CD14-positive monocyte (primary cell): ENCODE measurements around the gene HSD11B2. TPM values are rescaled to one million over a fixed set of nuclear protein-coding genes. Genes with fewer than 3 reads are reported as not detected.

Experiments used
- DNase-seq, 3 donors: peaks; one replicate each; pipeline ENCODE4 v3.0.0-alpha.2; 2011 to 2022
- H2AFZ ChIP-seq: 2 replicates; pipeline ENCODE4 v1.6.0; 2012; ENCODE audit warnings: mild to moderate bottlenecking, low read depth, low read length, inconsistent platforms; ENCODE audit not compliant: insufficient read depth, poor library complexity, severe bottlenecking
- H3K27ac ChIP-seq, 2 donors: 1 replicate in 1 of 2; 2 replicates in 1 of 2; pipeline ENCODE4 v1.5.1; 2012 to 2013; ENCODE audit warnings: low read length in 2 of 2, control low read depth in 1 of 2, inconsistent platforms in 1 of 2, low read depth in 1 of 2, mild to moderate bottlenecking in 1 of 2
- H3K27me3 ChIP-seq, 2 donors: one replicate each; pipeline versions ENCODE4 v1.6.0 to v1.6.1; 2011 to 2013; ENCODE audit warnings: low read length in 2 of 2; ENCODE audit not compliant: control insufficient read depth in 2 of 2, insufficient read depth in 2 of 2
- H3K36me3 ChIP-seq, 2 donors: replicated peaks in 1 of 2; 1 replicate in 1 of 2; 2 replicates in 1 of 2; pipeline versions ENCODE4 v1.5.1 to v1.6.1; 2012 to 2013; ENCODE audit warnings: low read length in 2 of 2, control low read depth in 1 of 2, inconsistent platforms in 1 of 2, mild to moderate bottlenecking in 1 of 2; ENCODE audit not compliant: insufficient read depth in 2 of 2, control insufficient read depth in 1 of 2
- H3K4me1 ChIP-seq, 2 donors: 1 replicate in 1 of 2; 2 replicates in 1 of 2; pipeline versions ENCODE4 v1.5.1 to v1.6.1; 2012 to 2013; ENCODE audit warnings: low read length in 2 of 2, control low read depth in 1 of 2, inconsistent platforms in 1 of 2, mild to moderate bottlenecking in 1 of 2, moderate library complexity in 1 of 2; ENCODE audit not compliant: insufficient read depth in 2 of 2, control insufficient read depth in 1 of 2
- H3K4me2 ChIP-seq: replicated peaks from 2 replicates; pipeline ENCODE3; 2012; ENCODE audit warnings: low read length, moderate library complexity, mild to moderate bottlenecking; ENCODE audit not compliant: poor library complexity, severe bottlenecking; ENCODE audit errors: extremely low read depth
- H3K4me3 ChIP-seq, 3 experiments: fragments of 200-600 bp in 1 of 3; sonication (generic) in 1 of 3; replicated peaks in 1 of 3; 1 replicate in 2 of 3; 2 replicates in 1 of 3; pipeline ENCODE4 v1.5.1; 2011 to 2013; ENCODE audit warnings: low read length in 3 of 3, mild to moderate bottlenecking in 3 of 3, control low read depth in 2 of 3, low read depth in 2 of 3, inconsistent platforms in 1 of 3, moderate library complexity in 1 of 3
- H3K79me2 ChIP-seq: 2 replicates; pipeline ENCODE4 v1.6.0; 2012; ENCODE audit warnings: mild to moderate bottlenecking, control low read depth, inconsistent platforms, low read length, moderate library complexity; ENCODE audit not compliant: insufficient read depth
- H3K9ac ChIP-seq: 2 replicates; pipeline ENCODE4 v1.6.0; 2017; ENCODE audit warnings: low read length, mild to moderate bottlenecking; ENCODE audit not compliant: insufficient read depth, poor library complexity, severe bottlenecking
- H3K9me3 ChIP-seq, 2 donors: replicated peaks in 1 of 2; 1 replicate in 1 of 2; 2 replicates in 1 of 2; pipeline versions ENCODE4 v1.5.1 to v1.6.1; 2012 to 2013; ENCODE audit warnings: low read length in 2 of 2, control low read depth in 1 of 2; ENCODE audit not compliant: control insufficient read depth in 1 of 2, insufficient read depth in 1 of 2
- H4K20me1 ChIP-seq: 2 replicates; pipeline ENCODE4 v1.6.0; 2012; ENCODE audit warnings: mild to moderate bottlenecking, low read length, control low read depth, moderate library complexity; ENCODE audit not compliant: insufficient read depth
- H3K27ac Mint-ChIP-seq, 7 donors: one replicate each; pipeline ENCODE4 v1.8.0; 2020; ENCODE audit warnings: mild to moderate bottlenecking in 7 of 7, mixed read lengths in 7 of 7, moderate library complexity in 6 of 7, inconsistent platforms in 2 of 7
- H3K27me3 Mint-ChIP-seq, 3 donors: one replicate each; pipeline ENCODE4 v1.8.0; 2021 to 2022; ENCODE audit warnings: low read depth in 3 of 3, mild to moderate bottlenecking in 3 of 3, mixed read lengths in 3 of 3, moderate library complexity in 3 of 3, inconsistent platforms in 1 of 3
- H3K36me3 Mint-ChIP-seq, 2 donors: one replicate each; pipeline ENCODE4 v1.8.0; 2020; ENCODE audit warnings: mixed read lengths in 2 of 2, inconsistent platforms in 1 of 2, mild to moderate bottlenecking in 1 of 2
- H3K4me1 Mint-ChIP-seq: one replicate; pipeline ENCODE4 v1.8.0; 2020; ENCODE audit warnings: mild to moderate bottlenecking, mixed read lengths
- H3K4me3 Mint-ChIP-seq, 2 donors: one replicate each; pipeline ENCODE4 v1.8.0; 2020; ENCODE audit warnings: mild to moderate bottlenecking in 2 of 2, mixed read lengths in 2 of 2, moderate library complexity in 1 of 2
- H3K9me3 Mint-ChIP-seq, 7 donors: one replicate each; pipeline ENCODE4 v1.8.0; 2020 to 2022; ENCODE audit warnings: mixed read lengths in 7 of 7, mild to moderate bottlenecking in 6 of 7, moderate library complexity in 6 of 7, inconsistent platforms in 2 of 7
- CTCF ChIP-seq: fragments of 200-600 bp; IDR thresholded peaks from one replicate; pipeline ENCODE4 v1.8.0; 2022; ENCODE audit warnings: antibody characterized with exemption, mild to moderate bottlenecking
- WGBS: methylation state at CpG from one replicate; pipeline ENCODE4 v1.1.5; 2013; ENCODE audit warnings: missing lambda C conversion rate; ENCODE audit not compliant: insufficient coverage; 5-methylcytosine and 5-hydroxymethylcytosine counted together
- intact Hi-C, 2 donors: fragments of 100-400 bp; cut with micrococcal nuclease; formaldehyde crosslinking; loops; one replicate each; pipeline versions ENCODE4 v1.15.0 to v1.15.1; 2023
- polyA plus RNA-seq, 3 donors: library from polyadenylated mRNA; depleted of rRNA in 1 of 3; unstranded in 2 of 3; stranded (reverse) in 1 of 3; fragments of 300-500 nt in 2 of 3; fragments of >200 nt in 1 of 3; fragmentation: Illumina TruSeq in 2 of 3; gene quantifications; 1 replicate in 2 of 3; 2 replicates in 1 of 3; pipeline ENCODE4 v1.2.3, GENCODE V29; 2012 to 2021

The HSD11B2 gene
- polyA plus RNA-seq, 3 donors, result not detected

GRCh38 chr16:67407788-67408452 is 23.0 kb upstream of the HSD11B2 start:
- peaks cover 14% of the 10 kb centered on the region for H3K4me1 Mint-ChIP-seq
- TF ChIP-seq CTCF, result no peak
- H3K36me3 Mint-ChIP-seq, result no peaks in the 10 kb centered on the region
- Histone ChIP-seq H3K4me3 (no peak overlapping the region), H3K4me2 (no peak overlapping the region), H3K79me2 (no peaks in the 10 kb centered on the region), H3K27me3 (no peaks in the 10 kb centered on the region), H2AFZ (no peak overlapping the region), H3K9ac (no peak overlapping the region), H3K27ac (no peak overlapping the region), H3K9me3 (no peaks in the 10 kb centered on the region), H3K4me1 (peaks cover 10 to 12% of the 10 kb centered on the region in 2 donors), H4K20me1 (no peaks in the 10 kb centered on the region), H3K36me3 (no peaks in the 10 kb centered on the region)
- H3K27me3 Mint-ChIP-seq, result peaks cover 0 to 9% (median 0%) of the 10 kb centered on the region in 3 donors
- H3K4me3 Mint-ChIP-seq, result no peak overlapping the region
- H3K9me3 Mint-ChIP-seq, result no peaks in the 10 kb centered on the region
- H3K27ac Mint-ChIP-seq, result peak overlapping the region in 1 of 7 donors; percentile 3
- intact Hi-C loops, result loop anchor here in 1 of 2 donors (10.0 kb wide), 1 partner anchor 53 kb away; no protein-coding TSS in a partner anchor
- WGBS, result 96% methylated on average over 5 of the region's 6 CpGs
- no peak for DNase-seq

- H2AFZ ChIP-seq, result no peak overlapping the region
- TF ChIP-seq CTCF, result no peak
- Mint-ChIP-seq H3K36me3 (no peaks in the 10 kb centered on the region), H3K4me1 (peaks cover 13% of the 10 kb centered on the region), H3K4me3 (no peak overlapping the region), H3K27me3 (peaks cover 2 to 7% (median 2%) of the 10 kb centered on the region in 3 donors), H3K27ac (no peak overlapping the region), H3K9me3 (no peaks in the 10 kb centered on the region)
- WGBS, result 90% methylated on average over 8 of the region's 9 CpGs
- no peak overlapping the region for H3K4me2 ChIP-seq
- no peak overlapping the region for H3K27ac ChIP-seq
- H3K9ac ChIP-seq, result no peak overlapping the region
- no peaks in the 10 kb centered on the region for H4K20me1 ChIP-seq
- H3K4me1 ChIP-seq, result peaks cover 10 to 12% of the 10 kb centered on the region in 2 donors
- no peaks in the 10 kb centered on the region for H3K36me3 ChIP-seq
- H3K27me3 ChIP-seq, result no peaks in the 10 kb centered on the region
- H3K9me3 ChIP-seq, result no peaks in the 10 kb centered on the region
- no peaks in the 10 kb centered on the region for H3K79me2 ChIP-seq
- no peak overlapping the region for H3K4me3 ChIP-seq
- intact Hi-C loops, result loop anchor here in 1 of 2 donors (10.0 kb wide), 1 partner anchor 55 kb away; no protein-coding TSS in a partner anchor
- no peak for DNase-seq
Measured at GRCh38 chr16:67409631-67410030, 21.3 kb upstream of the HSD11B2 start.
